ENCODE results near the gene TACO1.

DNA sequence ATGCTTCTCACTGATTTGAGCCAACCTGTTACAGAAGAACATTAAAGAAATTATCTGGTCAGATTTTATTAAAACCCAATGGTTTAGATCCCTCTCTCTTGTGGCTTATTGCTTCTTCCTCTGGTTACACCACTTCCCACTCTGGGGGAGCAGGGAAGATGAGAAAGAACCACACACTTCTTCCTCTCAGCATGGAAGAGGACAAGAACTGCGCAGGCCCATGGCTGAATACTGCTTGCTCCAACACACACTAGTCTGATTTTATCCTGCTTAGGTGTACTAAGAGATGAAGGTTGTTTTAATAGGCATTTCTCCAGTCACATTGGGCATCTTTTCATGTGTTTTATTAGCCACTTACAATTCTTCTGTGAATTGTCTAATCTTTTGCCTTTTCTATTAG lies 49.1 kb downstream of the TACO1 start:
- no peak for TF ChIP-seq EZH2 (IDR thresholded peaks at IDR 0.05; ENCODE audit: borderline replicate concordance, low read depth, low read length, poor library complexity, severe bottlenecking)
- TF ChIP-seq, protein P1, sequence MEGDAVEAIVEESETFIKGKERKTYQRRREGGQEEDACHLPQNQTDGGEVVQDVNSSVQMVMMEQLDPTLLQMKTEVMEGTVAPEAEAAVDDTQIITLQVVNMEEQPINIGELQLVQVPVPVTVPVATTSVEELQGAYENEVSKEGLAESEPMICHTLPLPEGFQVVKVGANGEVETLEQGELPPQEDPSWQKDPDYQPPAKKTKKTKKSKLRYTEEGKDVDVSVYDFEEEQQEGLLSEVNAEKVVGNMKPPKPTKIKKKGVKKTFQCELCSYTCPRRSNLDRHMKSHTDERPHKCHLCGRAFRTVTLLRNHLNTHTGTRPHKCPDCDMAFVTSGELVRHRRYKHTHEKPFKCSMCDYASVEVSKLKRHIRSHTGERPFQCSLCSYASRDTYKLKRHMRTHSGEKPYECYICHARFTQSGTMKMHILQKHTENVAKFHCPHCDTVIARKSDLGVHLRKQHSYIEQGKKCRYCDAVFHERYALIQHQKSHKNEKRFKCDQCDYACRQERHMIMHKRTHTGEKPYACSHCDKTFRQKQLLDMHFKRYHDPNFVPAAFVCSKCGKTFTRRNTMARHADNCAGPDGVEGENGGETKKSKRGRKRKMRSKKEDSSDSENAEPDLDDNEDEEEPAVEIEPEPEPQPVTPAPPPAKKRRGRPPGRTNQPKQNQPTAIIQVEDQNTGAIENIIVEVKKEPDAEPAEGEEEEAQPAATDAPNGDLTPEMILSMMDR (conservative IDR thresholded peaks at IDR 0.05; ENCODE audit: low read depth, low read length) = no peak
